SK-N-SH (cell line): ENCODE results near the gene GCSAML. TPM values are rescaled to one million over a fixed set of nuclear protein-coding genes. Genes with fewer than 3 reads are reported as not detected.

ENCODE experiments used
- CTCF ChIA-PET: fragments of 300-600, 350-600 bp; formaldehyde crosslinking; extraction: SDS; loops from one replicate; lab custom pipeline; 2021; lab: Yijun Ruan, JAX
- POLR2A ChIA-PET: fragments of 350-600 bp; sonication (Branson Sonifier 250); formaldehyde crosslinking; extraction: SDS; loops from one replicate; lab custom pipeline; 2020; ENCODE audit warnings: antibody characterized with exemption, inconsistent platforms; lab: Yijun Ruan, JAX
- DNase-seq: peaks from one replicate; pipeline ENCODE4 v3.0.0; 2012
- H2AFZ ChIP-seq: fragments of 200-600 bp; sonication (generic); 2 replicates; pipeline ENCODE4 v1.8.1; 2016; ENCODE audit warnings: antibody characterized with exemption, mild to moderate bottlenecking, low read depth
- H3F3A ChIP-seq: fragments of 200-600 bp; sonication (generic); replicated peaks from 2 replicates; pipeline ENCODE3; 2016; ENCODE audit warnings: antibody characterized with exemption, mild to moderate bottlenecking; ENCODE audit not compliant: insufficient read depth
- H3K27ac ChIP-seq, 2 experiments: fragments of 200-500 bp in 1 of 2; fragments of 200-600 bp in 1 of 2; sonication (Bioruptor generic) in 1 of 2; sonication (generic), shearing (Covaris generic) in 1 of 2; 2 replicates each; pipeline versions ENCODE4 v1.5.1 to v1.6.1; 2014 to 2016; ENCODE audit warnings: low read depth in 2 of 2, inconsistent platforms in 1 of 2, low read length in 1 of 2, mild to moderate bottlenecking in 1 of 2, mixed read lengths in 1 of 2
- H3K27me3 ChIP-seq: fragments of 200-600 bp; sonication (generic), shearing (Covaris generic); 2 replicates; pipeline ENCODE4 v1.6.1; 2016; ENCODE audit warnings: mixed run types; ENCODE audit not compliant: insufficient read depth
- H3K36me3 ChIP-seq, 2 experiments: fragments of 200-500 bp in 1 of 2; fragments of 200-600 bp in 1 of 2; sonication (Bioruptor generic) in 1 of 2; sonication (generic) in 1 of 2; replicated peaks in 1 of 2; 2 replicates each; pipeline versions ENCODE3 to v1.5.1; 2014 to 2016; ENCODE audit warnings: low read length in 1 of 2, mild to moderate bottlenecking in 1 of 2; ENCODE audit not compliant: insufficient read depth in 2 of 2, control insufficient read depth in 1 of 2
- H3K4me1 ChIP-seq, 2 experiments: fragments of 200-500 bp in 1 of 2; fragments of 200-600 bp in 1 of 2; sonication (Bioruptor generic) in 1 of 2; sonication (generic), shearing (Covaris generic) in 1 of 2; 2 replicates each; pipeline versions ENCODE4 v1.5.1 to v1.6.1; 2014 to 2016; ENCODE audit warnings: low read depth in 1 of 2, low read length in 1 of 2, mixed run types in 1 of 2; ENCODE audit not compliant: insufficient read depth in 2 of 2, control insufficient read depth in 1 of 2
- H3K4me2 ChIP-seq: fragments of 200-600 bp; sonication (generic), shearing (Covaris generic); 2 replicates; pipeline ENCODE4 v1.6.1; 2017; ENCODE audit warnings: mixed run types
- H3K4me3 ChIP-seq, 2 experiments: fragments of 200-500 bp in 1 of 2; fragments of 200-600 bp in 1 of 2; sonication (Bioruptor generic) in 1 of 2; sonication (generic), shearing (Covaris generic) in 1 of 2; 2 replicates each; pipeline versions ENCODE4 v1.5.1 to v1.8.1; 2014 to 2016; ENCODE audit warnings: low read depth in 2 of 2, inconsistent platforms in 1 of 2, low read length in 1 of 2, mild to moderate bottlenecking in 1 of 2, mixed read lengths in 1 of 2, moderate library complexity in 1 of 2
- H3K79me2 ChIP-seq: fragments of 200-600 bp; sonication (generic); 2 replicates; pipeline ENCODE4 v1.8.1; 2017; ENCODE audit warnings: mild to moderate bottlenecking; ENCODE audit not compliant: insufficient read depth
- H3K9ac ChIP-seq: fragments of 200-600 bp; sonication (generic); 2 replicates; pipeline ENCODE4 v1.6.1; 2017; ENCODE audit warnings: mixed run types
- H3K9me2 ChIP-seq: fragments of 200-600 bp; sonication (generic); 2 replicates; pipeline ENCODE4 v1.6.1; 2017; ENCODE audit warnings: mixed run types
- H3K9me3 ChIP-seq: fragments of 200-600 bp; sonication (generic); 2 replicates; pipeline ENCODE4 v1.6.1; 2017; ENCODE audit warnings: mixed run types, mild to moderate bottlenecking, moderate library complexity
- H4K20me1 ChIP-seq: fragments of 200-600 bp; sonication (generic); 2 replicates; pipeline ENCODE4 v1.6.1; 2017; ENCODE audit warnings: mild to moderate bottlenecking, mixed run types; ENCODE audit not compliant: insufficient read depth
- CTCF ChIP-seq: fragments of 200-600 bp; sonication (generic); IDR thresholded peaks from 2 replicates; pipeline ENCODE4 v1.6.1; 2017; ENCODE audit warnings: antibody characterized with exemption, mild to moderate bottlenecking, moderate library complexity
- FOSL2 ChIP-seq: IDR thresholded peaks from 2 replicates; pipeline ENCODE4 v1.4.0; 2012; ENCODE audit warnings: low read depth, mild to moderate bottlenecking, moderate library complexity, borderline replicate concordance
- FOXJ3 ChIP-seq: sonication (generic); formaldehyde crosslinking; IDR thresholded peaks from 2 replicates; pipeline ENCODE4 v1.5.1; 2020; ENCODE audit warnings: mild to moderate bottlenecking, missing genetic modification reagents
- GABPA ChIP-seq: IDR thresholded peaks from 2 replicates; pipeline ENCODE4 v1.4.0; 2012; ENCODE audit warnings: low read depth, mild to moderate bottlenecking
- MAX ChIP-seq: IDR thresholded peaks from 2 replicates; pipeline ENCODE4 v1.4.0; 2012; ENCODE audit warnings: low read depth
- MEF2A ChIP-seq: IDR thresholded peaks from 2 replicates; pipeline ENCODE4 v1.4.0; 2012; ENCODE audit warnings: low read depth, borderline replicate concordance
- NRF1 ChIP-seq: IDR thresholded peaks from 2 replicates; pipeline ENCODE4 v1.6.1; 2012; ENCODE audit warnings: low read depth, mild to moderate bottlenecking, low read length
- RCOR1 ChIP-seq: fragments of 150-350 bp; IDR thresholded peaks from 2 replicates; pipeline ENCODE4 v1.6.1; 2017; ENCODE audit warnings: antibody characterized with exemption, low read length
- RXRA ChIP-seq: IDR thresholded peaks from 2 replicates; pipeline ENCODE4 v1.4.0; 2012; ENCODE audit warnings: low read depth, mild to moderate bottlenecking, borderline replicate concordance
- SIN3A ChIP-seq: IDR thresholded peaks from 2 replicates; pipeline ENCODE4 v1.6.1; 2012; ENCODE audit warnings: low read depth, mild to moderate bottlenecking, low read length, moderate library complexity, borderline replicate concordance
- TCF12 ChIP-seq: IDR thresholded peaks from 2 replicates; pipeline ENCODE4 v1.4.0; 2012
- USF2 ChIP-seq: fragments of 150-350 bp; IDR thresholded peaks from 2 replicates; pipeline ENCODE4 v1.6.1; 2017; ENCODE audit warnings: antibody characterized with exemption, low read length, low read depth, borderline replicate concordance
- WGBS: methylation state at CpG from one replicate; pipeline ENCODE4 v1.1.6; 2017; ENCODE audit warnings: low lambda C conversion rate; 5-methylcytosine and 5-hydroxymethylcytosine counted together
- polyA plus RNA-seq, 3 experiments: library from polyadenylated mRNA; depleted of rRNA; stranded (reverse); fragments of >200 nt; gene quantifications; 2 replicates each; pipeline ENCODE4 v1.2.3, GENCODE V29; 2012

GCSAML gene
- polyA plus RNA-seq, 1 of the 3 experiments (the other 2 are of a cell fraction), result not detected

GRCh38 chr1:247531937-247532336 is 17.0 kb upstream of the GCSAML start:
- WGBS, result 51% methylated on average over 7 of the region's 8 CpGs
- no peaks in the 10 kb centered on the region for H3K36me3 ChIP-seq
- H3K9me2 ChIP-seq, result no peaks in the 10 kb centered on the region
- POLR2A ChIA-PET, result no interaction called here
- H3K27ac ChIP-seq, result no peak overlapping the region
- CTCF ChIA-PET, result no interaction called here
- no peak for DNase-seq
- no peak overlapping the region for H2AFZ ChIP-seq
- no peak overlapping the region for H3K9ac ChIP-seq
- no peaks in the 10 kb centered on the region for H4K20me1 ChIP-seq
- H3K4me3 ChIP-seq, result no peak overlapping the region
- H3K9me3 ChIP-seq, result no peaks in the 10 kb centered on the region
- H3K79me2 ChIP-seq, result no peaks in the 10 kb centered on the region
- H3K4me2 ChIP-seq, result no peak overlapping the region
- no peaks in the 10 kb centered on the region for H3F3A ChIP-seq
- no peaks in the 10 kb centered on the region; the same call in 1 of the 2 replicates for H3K27me3 ChIP-seq
- no peaks in the 10 kb centered on the region for H3K4me1 ChIP-seq
- TF ChIP-seq USF2, result no peak
- no peak for TF ChIP-seq RCOR1
- TF ChIP-seq NRF1, result no peak
- no peak for TF ChIP-seq FOXJ3
- TF ChIP-seq CTCF, result peak; percentile 30
- TF ChIP-seq RXRA, result no peak
- TF ChIP-seq, all 33 proteins: peak for 1

- ChIA-PET CTCF (no interaction called here), POLR2A (no interaction called here)
- Histone ChIP-seq H4K20me1 (no peaks in the 10 kb centered on the region), H3F3A (no peaks in the 10 kb centered on the region), H3K27me3 (no peaks in the 10 kb centered on the region), H3K4me1 (no peaks in the 10 kb centered on the region), H3K27ac (no peak overlapping the region), H3K9ac (no peak overlapping the region), H3K4me2 (no peak overlapping the region), H3K79me2 (no peaks in the 10 kb centered on the region), H2AFZ (no peak overlapping the region), H3K9me2 (no peaks in the 10 kb centered on the region), H3K9me3 (no peaks in the 10 kb centered on the region), H3K36me3 (no peaks in the 10 kb centered on the region)
- WGBS, result 3% methylated on average over 3 of the region's 3 CpGs
- no peak for DNase-seq
- TF ChIP-seq FOXJ3 (no peak), MAX (no peak), FOSL2 (no peak), TCF12 (no peak), GABPA (no peak), RCOR1 (no peak), SIN3A (no peak), MEF2A (no peak)
- TF ChIP-seq, all 33 proteins: peak for 0
- no peak overlapping the region for H3K4me3 ChIP-seq
Measured at GRCh38 chr1:247535402-247535801, 13.5 kb upstream of the GCSAML start.
